Thoracic aorta (tissue), 2 donors: ENCODE results near the gene TNNI2. TPM values are rescaled to one million over a fixed set of nuclear protein-coding genes. Genes with fewer than 3 reads are reported as not detected.

ENCODE experiments used
- ATAC-seq: fragments of 150-250 bp; one replicate; pipeline ENCODE4 v1.8.0; 2017; ENCODE audit warnings: low read depth; ENCODE audit not compliant: insufficient number of reproducible peaks, low FRiP score
- DNase-seq: peaks from one replicate; pipeline ENCODE4 v3.0.0-alpha.2; 2020; ENCODE audit warnings: low spot score
- H3K27ac ChIP-seq, 2 donors: fragments of 200-600 bp; sonication (generic); 1 replicate in 1 of 2; 2 replicates in 1 of 2; pipeline ENCODE4 v1.5.1; 2016; ENCODE audit warnings: mild to moderate bottlenecking in 2 of 2, moderate library complexity in 2 of 2
- H3K27me3 ChIP-seq: fragments of 200-600 bp; sonication (generic); replicated peaks from 2 replicates; pipeline ENCODE4 v1.6.0; 2016; ENCODE audit warnings: mild to moderate bottlenecking; ENCODE audit not compliant: insufficient read depth
- H3K36me3 ChIP-seq: fragments of 200-600 bp; sonication (generic); one replicate; pipeline ENCODE4 v1.5.1; 2016
- H3K4me1 ChIP-seq, 2 donors: fragments of 200-600 bp; sonication (generic); 1 replicate in 1 of 2; 2 replicates in 1 of 2; pipeline versions ENCODE4 v1.5.1 to v1.6.0; 2016; ENCODE audit warnings: low read depth in 2 of 2, mild to moderate bottlenecking in 1 of 2; ENCODE audit not compliant: control insufficient read depth in 1 of 2
- H3K4me3 ChIP-seq: fragments of 200-600 bp; sonication (generic); 2 replicates; pipeline ENCODE4 v1.5.1; 2016; ENCODE audit warnings: mild to moderate bottlenecking
- H3K9me3 ChIP-seq: fragments of 200-600 bp; sonication (generic); 2 replicates; pipeline ENCODE4 v1.5.1; 2016
- total RNA-seq, 2 donors: library from RNA; depleted of rRNA; stranded (reverse); fragments of >200 nt; gene quantifications; one replicate each; pipeline versions ENCODE4 v1.1.0 to v1.2.3, GENCODE V29; 2016
- TF ChIP-seq, protein P1 (sequence below): fragments of 200-600 bp; sonication (generic); IDR thresholded peaks from one replicate; pipeline ENCODE4 v1.5.1; 2019; ENCODE audit warnings: antibody characterized with exemption

The TNNI2 gene
- not detected for total RNA-seq

DNA sequence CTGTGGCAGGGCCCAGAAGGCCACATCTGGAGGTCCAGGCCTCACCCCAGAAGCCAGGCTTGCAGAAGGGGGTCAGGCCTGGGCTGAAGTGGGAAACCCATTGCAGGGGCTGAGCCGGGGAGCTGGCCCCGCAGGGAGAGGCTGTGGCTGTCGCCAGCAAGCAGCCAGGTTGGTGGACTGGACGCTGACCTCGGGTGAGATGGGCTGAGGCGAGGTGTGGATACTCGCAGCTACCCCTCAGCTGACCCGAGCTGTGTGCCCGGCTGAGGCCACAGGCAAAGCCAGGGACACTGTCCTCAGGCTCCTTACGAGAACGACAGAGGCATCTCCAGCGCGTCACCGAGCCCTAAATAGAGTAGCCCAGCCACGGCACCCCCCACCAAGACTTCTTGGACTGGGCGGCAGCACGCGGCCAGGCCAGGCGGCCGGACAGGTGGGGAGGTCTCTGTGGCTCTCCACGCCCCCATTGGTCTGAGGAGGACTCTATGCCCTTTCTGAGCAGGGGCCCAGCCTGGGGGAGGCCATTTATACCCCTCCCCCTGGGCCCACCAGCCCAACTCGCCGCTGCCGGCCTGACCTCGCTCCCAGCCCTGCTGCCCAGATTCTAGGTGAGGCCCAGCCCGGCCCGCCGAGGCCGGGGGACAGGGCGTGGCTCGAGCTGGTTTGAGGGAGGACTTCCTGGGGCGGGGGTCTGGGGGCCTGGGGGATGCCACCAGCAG lies at the start of gene TNNI2:
Gene TNNI2, plus strand, starts transcription at position 556 of the 719 bp plus-strand sequence. CDS start 716 bp downstream, outside the sequence.
- no peak within 1 kb of the TSS for H3K27ac ChIP-seq
- no peak for ATAC-seq
- DNase-seq: no peak

DNA sequence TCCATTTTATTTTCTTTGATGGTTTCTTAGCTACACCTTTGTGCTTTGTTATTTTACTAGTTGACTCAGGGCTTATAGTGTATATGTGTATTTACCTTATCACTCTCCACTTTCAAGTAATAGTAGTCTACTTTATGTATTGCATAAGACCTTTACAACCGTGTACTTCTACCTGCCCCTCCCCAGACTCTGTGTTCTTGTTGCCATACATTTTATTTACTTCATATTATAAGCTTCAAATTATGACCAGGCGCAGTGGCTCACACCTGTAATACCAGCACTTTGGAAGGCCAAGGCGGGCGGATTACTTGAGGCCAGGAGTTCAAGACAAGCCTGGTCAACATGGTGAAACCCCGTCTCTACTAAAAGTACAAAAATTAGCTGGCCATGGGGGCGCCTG lies 46.9 kb upstream of the TNNI2 start:
- H3K9me3 ChIP-seq: no peaks in the 10 kb centered on the region
- H3K36me3 ChIP-seq: no peaks in the 10 kb centered on the region
- no peak for ATAC-seq
- H3K4me3 ChIP-seq: no peak overlapping the region
- DNase-seq: no peak
- H3K4me1 ChIP-seq: no peaks in the 10 kb centered on the region
- no peak overlapping the region for H3K27ac ChIP-seq
- TF ChIP-seq, protein P1, sequence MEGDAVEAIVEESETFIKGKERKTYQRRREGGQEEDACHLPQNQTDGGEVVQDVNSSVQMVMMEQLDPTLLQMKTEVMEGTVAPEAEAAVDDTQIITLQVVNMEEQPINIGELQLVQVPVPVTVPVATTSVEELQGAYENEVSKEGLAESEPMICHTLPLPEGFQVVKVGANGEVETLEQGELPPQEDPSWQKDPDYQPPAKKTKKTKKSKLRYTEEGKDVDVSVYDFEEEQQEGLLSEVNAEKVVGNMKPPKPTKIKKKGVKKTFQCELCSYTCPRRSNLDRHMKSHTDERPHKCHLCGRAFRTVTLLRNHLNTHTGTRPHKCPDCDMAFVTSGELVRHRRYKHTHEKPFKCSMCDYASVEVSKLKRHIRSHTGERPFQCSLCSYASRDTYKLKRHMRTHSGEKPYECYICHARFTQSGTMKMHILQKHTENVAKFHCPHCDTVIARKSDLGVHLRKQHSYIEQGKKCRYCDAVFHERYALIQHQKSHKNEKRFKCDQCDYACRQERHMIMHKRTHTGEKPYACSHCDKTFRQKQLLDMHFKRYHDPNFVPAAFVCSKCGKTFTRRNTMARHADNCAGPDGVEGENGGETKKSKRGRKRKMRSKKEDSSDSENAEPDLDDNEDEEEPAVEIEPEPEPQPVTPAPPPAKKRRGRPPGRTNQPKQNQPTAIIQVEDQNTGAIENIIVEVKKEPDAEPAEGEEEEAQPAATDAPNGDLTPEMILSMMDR: no peak
- H3K27me3 ChIP-seq: no peaks in the 10 kb centered on the region

More for the DNA sequence above, at the start of gene TNNI2:
- Histone ChIP-seq H3K4me3 (no peak within 1 kb of the TSS), H3K27me3 (no peaks in the 10 kb centered on the region), H3K36me3 (no peaks in the 10 kb centered on the region), H3K9me3 (no peaks in the 10 kb centered on the region), H3K4me1 (no peaks in the 10 kb centered on the region)
- TF ChIP-seq, protein P1: no peak

DNA sequence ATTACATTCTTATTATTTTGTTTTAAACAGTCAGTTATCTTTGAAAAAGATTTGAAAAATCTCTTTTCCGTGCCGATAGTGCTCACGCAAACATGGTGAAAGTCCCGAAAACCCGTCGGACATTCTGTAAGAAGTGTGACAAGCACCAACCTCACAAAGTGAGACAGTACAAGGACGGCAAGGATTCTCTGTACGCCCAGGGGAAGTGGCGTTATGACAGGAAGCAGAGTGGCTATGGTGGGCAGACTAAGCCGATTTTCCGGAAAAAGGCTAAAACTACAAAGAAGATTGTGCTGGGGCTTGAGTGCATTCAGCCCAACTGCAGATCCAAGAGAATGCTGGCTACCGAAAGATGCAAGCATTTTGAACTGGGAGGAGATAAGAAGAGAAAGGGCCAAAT lies 46.3 kb upstream of the TNNI2 start:
- no peak for DNase-seq
- no peak for ATAC-seq
- no peaks in the 10 kb centered on the region for H3K4me1 ChIP-seq

DNA sequence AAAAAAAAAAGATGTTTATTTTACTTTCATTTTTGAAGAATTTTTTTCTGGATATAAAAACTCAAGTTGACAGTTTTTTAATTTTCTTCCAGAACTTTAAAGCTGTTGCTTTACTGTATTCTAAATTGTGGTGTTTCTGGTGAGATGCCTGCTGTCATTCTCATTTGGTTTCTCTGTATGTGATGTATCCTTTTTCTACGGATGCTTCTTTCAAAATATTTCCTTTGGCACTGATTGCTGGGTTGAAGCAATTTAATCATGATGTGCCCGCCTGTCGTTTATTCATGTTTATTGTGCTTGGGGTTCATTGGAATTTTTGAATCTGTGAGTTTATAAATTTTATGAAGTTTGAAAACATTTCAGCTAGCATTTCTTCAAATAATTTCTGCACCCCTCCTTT lies 45.7 kb upstream of the TNNI2 start:
- no peaks in the 10 kb centered on the region for H3K27me3 ChIP-seq
- ATAC-seq: no peak

More for the DNA sequence above, 46.3 kb upstream of the TNNI2 start:
- no peak overlapping the region for H3K27ac ChIP-seq
- TF ChIP-seq, protein P1: no peak
- no peaks in the 10 kb centered on the region for H3K9me3 ChIP-seq
- no peaks in the 10 kb centered on the region for H3K36me3 ChIP-seq
- no peaks in the 10 kb centered on the region for H3K27me3 ChIP-seq
- H3K4me3 ChIP-seq: no peak overlapping the region

DNA sequence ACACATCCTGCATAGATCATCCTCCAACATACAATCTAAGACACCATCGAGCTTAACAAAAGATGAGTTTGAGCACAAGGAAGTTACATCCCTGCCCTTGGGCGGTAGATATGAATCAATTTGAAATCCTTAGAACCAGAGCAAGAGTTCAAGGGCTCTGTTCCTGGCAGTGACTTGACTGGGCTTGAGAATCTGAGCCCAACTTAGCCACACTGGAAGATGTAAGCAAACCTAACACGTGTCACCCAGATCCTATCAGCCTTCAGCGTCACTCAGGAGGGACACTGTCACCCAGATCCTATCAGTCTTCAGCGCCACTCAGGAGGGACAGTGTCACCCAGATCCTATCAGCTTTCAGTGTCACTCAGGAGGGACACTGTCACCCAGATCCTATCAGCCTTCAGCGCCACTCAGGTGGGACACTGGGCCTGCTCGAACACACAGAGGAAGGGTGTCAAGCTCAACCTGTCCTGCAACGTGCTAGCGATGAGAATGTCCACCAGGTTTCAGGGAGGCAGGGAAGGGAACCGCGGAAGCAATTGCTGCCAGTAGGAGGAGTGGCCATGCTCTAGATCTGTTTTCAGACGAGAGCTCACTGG lies 42.3 kb upstream of the TNNI2 start:
- Histone ChIP-seq H3K27ac (no peak overlapping the region), H3K9me3 (no peaks in the 10 kb centered on the region), H3K36me3 (no peaks in the 10 kb centered on the region), H3K27me3 (no peaks in the 10 kb centered on the region), H3K4me1 (no peaks in the 10 kb centered on the region), H3K4me3 (no peak overlapping the region)
- TF ChIP-seq, protein P1: no peak
- ATAC-seq: no peak
- DNase-seq: no peak

More for the DNA sequence above, 45.7 kb upstream of the TNNI2 start:
- H3K4me3 ChIP-seq: no peak overlapping the region
- TF ChIP-seq, protein P1: no peak
- no peak overlapping the region for H3K27ac ChIP-seq
- H3K4me1 ChIP-seq: no peaks in the 10 kb centered on the region
- no peak for DNase-seq
- no peaks in the 10 kb centered on the region for H3K9me3 ChIP-seq
- H3K36me3 ChIP-seq: no peaks in the 10 kb centered on the region
